GM19468 (cell line): ENCODE results near the gene MAP7D2.
A peak's percentile ranks its signal among the peaks of the same experiment; 100 is the strongest.

Experiments used
- ATAC-seq: cut with Tn5 transposase; IDR thresholded peaks from one replicate; pipeline ENCODE4 v1.9.1; 2021; ENCODE audit warnings: mild to moderate bottlenecking, moderate library complexity, moderate number of reproducible peaks; ENCODE audit not compliant: unreplicated experiment; ENCODE audit errors: extremely low read depth

Gene MAP7D2

GRCh38 chrX:20118065-20118824, 1.5 kb upstream of the MAP7D2 start:
- ATAC-seq, result no peak

DNA sequence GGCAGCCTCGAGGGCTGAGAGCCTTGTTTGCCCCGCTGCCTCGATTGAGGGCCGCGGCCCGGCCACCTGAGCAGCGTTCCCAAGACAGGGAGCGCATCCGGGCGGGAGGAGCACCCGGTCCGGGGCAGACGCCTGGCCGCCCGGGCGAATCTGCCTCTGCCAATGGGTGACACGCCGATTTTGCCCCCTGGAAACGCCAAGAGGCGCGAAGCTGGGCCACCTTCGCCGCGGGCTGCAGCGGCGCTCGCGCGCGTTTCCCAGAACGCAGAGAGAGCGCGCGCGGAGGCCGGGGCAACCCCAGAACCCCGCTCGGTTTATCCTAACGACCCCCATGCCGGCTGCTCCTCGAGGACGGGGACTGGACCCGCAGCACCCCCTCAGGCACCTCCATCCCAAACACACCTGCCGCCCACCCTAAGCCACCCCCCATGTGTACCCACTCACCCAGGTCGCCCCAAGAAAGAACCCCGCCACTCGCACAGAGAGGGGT, 575 bp downstream of the MAP7D2 start:
- ATAC-seq, result no peak

- ATAC-seq, result no peak
Observed at GRCh38 chrX:20112022-20112774, 4.5 kb downstream of the MAP7D2 start.

- no peak for ATAC-seq
Observed at GRCh38 chrX:20111271-20111670, 5.4 kb downstream of the MAP7D2 start.

DNA sequence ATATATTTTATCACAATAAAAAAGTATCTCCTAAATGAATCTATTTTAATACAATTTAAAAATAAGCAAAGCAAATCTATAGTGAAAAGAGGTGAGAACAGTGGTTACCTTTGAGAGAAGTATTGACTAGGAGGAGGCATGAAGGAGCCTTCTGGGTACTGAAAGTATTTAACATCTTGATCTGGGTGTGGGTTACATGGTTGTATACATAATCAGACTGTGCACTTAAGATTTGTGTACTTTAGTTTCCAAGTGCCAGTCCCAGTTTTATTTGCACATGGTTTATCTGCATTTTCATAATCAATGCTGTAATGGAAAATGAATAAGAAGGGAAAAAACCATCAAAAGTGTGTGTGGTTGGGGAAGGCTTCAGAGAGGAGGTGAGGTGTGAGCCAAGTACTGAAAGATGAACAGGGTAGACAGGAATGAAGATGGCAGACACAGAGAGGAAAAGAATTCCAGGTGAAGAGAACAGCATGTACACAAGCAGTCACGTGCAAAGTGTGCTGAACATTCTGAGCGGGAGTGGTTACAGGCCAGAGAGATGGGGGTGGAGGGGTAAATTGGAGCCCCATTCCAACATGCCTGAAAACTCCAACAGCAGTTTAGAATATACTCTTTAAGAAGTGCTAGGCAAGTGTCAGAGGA, 14.6 kb downstream of the MAP7D2 start:
- no peak for ATAC-seq

DNA sequence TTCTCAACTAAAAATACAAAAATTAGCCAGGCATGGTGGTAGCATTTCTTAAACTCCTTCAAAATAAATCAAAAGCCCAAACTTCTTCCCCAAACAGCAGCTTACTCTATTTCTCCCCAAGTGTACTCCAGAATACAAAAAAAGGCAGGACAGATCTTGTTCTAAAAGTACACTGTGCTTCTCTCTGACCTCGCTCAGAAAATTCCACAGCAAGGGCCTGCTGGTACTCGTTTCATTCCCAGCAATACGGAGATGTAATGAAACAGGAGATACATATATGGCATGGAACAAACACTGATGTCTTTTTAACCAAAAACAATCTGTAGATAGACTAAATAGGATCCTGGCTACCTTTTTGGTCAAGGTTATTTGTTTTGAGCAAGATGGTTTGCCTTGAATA, 25.2 kb downstream of the MAP7D2 start:
- no peak for ATAC-seq

DNA sequence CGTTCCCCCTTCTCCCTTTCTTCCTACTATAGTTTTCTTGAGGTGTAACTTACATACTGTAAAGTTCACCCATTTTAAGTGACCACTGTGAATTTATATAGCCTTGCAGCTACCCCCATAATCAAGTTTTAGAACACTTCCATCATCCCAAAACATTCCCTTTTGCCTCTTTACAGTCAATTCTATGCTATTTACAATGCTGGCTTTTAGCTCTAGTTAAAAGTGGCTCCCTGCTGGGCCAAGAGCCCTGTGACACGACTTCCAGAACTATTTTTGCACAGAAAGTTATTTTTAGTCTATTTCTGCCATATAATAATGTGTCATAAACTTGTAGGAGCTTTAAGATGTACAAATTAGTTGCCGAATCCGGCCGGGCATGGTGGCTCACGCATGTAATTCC, 26.9 kb downstream of the MAP7D2 start:
- ATAC-seq, result no peak

DNA sequence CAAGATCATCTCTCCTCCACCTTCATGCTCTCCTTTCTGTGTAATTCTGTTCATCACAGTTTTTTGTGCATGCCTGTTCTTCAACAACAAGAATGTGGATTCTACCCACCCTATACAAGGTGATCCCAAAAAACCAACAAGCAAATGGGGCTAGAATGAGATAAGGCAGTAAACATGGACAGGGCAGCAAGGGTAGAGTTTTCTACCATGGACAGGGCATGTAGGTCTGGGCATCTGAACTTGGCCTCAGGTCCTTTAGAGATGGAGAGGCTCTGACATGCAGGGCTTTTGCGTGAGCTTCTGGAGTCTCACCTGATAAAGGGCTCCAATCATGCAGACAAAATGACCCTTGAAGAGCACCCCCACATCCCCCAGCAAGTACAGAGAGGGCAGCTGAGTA, 36.4 kb downstream of the MAP7D2 start:
- ATAC-seq, result no peak

DNA sequence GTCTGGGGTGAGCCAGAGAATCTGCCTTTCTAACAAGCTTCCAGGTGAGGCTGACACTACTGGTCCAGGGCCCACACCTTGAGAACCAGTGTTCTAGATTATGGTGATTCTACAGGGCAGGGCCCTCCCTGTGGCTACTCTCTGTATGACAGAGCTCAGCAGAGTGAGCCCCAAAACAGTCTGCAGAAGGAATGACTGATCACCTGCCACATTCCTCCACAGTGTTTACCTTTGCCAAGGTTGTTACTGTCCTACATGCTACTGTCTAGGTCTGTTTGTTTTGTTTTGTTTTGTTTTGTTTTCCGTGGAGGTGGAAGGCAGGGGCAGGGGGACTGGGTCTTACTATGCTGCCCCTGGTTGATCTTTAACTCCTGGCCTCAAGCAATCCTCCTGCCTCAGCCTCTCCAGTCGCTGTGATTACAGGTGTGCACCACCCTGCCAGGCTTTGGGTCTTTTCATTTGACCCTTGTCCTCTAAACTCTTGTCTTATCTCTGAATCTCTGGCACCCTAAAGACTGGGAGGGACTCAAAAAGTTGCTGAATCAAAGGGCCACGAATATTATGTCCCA, 45.1 kb downstream of the MAP7D2 start:
- ATAC-seq, result no peak

DNA sequence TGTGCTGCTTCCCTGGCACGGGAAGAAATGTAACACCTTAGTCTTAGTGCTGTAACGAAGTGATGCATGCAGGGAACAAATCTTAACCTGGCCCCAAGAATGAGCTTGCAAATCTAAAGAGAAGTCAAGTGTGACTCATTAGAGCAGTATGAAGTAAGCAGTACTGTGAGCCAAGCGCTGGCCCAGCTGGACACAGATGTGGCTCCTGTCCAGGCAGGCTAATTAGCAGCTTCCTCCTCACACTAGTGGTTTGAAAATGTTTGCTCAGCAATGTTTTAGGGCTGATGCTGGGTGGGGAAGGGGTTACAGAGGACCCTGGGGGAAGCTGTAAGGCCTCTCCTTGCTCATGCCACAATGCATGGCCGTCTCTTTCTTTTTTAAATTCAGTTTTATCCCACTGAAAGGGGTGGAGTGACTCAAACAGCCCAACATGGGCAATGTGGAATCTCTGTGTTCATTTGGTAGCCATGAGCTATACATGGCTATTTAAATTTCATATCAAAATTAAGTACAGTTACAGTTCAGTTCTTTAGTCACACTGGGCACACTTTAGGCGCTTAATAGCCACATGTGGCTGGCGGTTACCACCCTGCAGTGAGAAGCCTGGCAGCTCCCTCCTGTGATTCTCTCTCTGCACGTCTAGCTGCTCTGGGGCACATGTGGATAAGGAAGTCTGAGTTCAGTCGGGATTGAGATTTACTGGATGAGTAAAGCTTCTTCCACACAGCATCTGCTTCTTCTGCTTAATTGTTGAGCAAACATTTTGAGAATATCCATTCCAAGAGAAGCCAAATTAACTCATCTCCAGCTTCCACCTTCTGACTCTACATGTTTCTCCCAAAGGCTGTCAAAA, 48.8 kb downstream of the MAP7D2 start:
- ATAC-seq, result no peak

GRCh38 chrX:20066968-20067708, 49.6 kb downstream of the MAP7D2 start:
- no peak for ATAC-seq

DNA sequence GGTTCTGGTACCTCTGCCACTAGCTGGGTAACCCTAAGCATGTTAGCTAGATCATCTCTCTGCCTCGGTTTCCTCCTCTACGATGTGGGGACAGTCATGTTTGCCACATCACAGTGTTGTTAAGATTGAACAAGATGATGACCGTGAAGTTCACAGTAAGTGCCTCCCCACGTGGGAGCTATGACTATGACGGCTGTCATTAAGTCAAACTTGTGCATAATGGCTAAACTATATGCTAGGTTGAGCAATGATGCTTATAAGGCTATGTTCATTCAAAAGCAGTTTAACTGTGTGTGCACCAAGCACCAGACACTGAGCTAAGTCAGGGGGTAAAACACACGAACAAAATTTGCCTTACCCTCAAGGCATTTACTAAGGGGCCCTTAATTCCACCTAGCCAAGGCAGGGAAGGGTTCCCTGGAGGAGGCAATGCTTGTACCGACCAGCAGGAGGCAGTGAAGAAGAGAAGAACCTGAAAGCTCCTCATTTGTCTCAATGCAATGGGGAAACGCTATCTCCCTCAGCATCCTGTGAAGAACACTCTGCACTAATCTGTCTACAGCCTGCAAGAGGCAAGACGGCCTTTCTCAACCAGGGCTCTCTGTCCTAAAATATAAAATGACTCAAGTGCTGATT, 52.9 kb downstream of the MAP7D2 start:
- no peak for ATAC-seq

DNA sequence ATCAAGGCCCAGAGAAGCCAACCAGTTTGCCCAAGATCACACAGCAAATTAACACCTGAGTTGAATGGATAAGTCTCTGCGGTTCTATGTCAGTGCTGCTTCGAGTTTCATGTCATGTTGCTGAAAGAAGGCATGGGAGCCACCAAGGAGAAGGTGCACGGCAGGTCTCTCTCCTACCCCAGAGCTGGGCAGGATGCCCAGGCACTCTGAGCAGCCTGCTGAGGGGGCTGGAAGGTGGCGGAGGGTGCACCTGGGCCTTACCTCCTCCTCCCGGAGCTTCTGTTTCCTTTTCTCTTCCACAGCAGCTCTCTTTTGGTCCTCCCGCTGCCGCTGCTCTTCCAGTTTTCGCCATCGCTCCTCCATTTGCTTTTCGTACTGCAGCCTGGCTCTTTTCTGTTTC, 53.6 kb downstream of the MAP7D2 start:
- ATAC-seq, result no peak

- no peak for ATAC-seq
Observed at GRCh38 chrX:20061855-20062254, 54.9 kb downstream of the MAP7D2 start.

- peak; percentile 77 for ATAC-seq
Observed at GRCh38 chrX:20060961-20061748, 55.6 kb downstream of the MAP7D2 start.

DNA sequence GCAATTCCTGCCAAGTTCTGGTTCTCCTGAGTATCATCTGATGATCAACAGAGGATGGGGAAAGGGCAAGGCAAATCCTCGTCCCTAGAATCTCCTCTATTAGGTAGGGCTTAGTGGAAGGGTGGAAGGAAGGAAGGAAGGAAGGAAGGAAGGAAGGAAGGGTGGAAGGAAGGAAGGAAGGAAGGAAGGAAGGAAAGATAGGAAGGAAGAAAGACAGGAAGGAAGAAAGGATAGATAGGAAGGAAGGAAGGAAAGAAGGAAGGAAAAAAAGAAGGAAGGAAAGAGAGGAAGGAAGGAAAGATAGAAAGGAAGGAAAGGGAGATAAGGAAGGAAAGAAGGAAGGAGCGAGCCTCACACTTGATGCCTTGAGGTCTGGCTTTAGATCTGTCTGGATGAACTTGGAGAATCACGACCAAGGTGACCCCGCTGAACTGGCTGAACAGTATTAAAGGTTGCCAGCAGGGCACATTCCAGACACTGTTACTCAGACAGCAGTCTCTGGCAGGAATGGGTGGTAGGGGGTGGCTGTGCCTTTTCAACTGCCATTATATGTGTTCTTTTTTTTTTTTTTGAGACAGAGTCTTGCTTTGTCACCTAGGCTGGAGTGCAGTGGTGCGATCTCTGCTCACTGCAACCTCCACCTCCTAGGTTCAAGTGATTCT, 57.1 kb downstream of the MAP7D2 start:
- ATAC-seq, result no peak

GRCh38 chrX:20057479-20057878, 59.2 kb downstream of the MAP7D2 start:
- ATAC-seq, result no peak
